Skeletal muscle tissue (tissue), 4 donors: ENCODE measurements around the gene METTL15. TPM values are rescaled to one million over a fixed set of nuclear protein-coding genes. Genes with fewer than 3 reads are reported as not detected.
"Not testable (repeated sequence)": the region's sequence is repeated elsewhere in the genome, so short reads cannot be mapped to it uniquely, and the experiment has no call there.

Experiments
- H3K27ac ChIP-seq: one replicate; pipeline ENCODE4 v1.7.0; 2013; ENCODE audit warnings: mild to moderate bottlenecking, low read depth, low read length, inconsistent platforms
- H3K27me3 ChIP-seq, 3 donors: one replicate each; pipeline ENCODE4 v1.7.0; 2013; ENCODE audit warnings: low read length in 3 of 3; ENCODE audit not compliant: control insufficient read depth in 3 of 3, insufficient read depth in 3 of 3
- H3K36me3 ChIP-seq, 3 donors: one replicate each; pipeline ENCODE4 v1.7.0; 2013; ENCODE audit warnings: low read length in 3 of 3; ENCODE audit not compliant: control insufficient read depth in 3 of 3, insufficient read depth in 3 of 3
- H3K4me1 ChIP-seq, 3 donors: one replicate each; pipeline ENCODE4 v1.7.0; 2013; ENCODE audit warnings: low read length in 3 of 3, mild to moderate bottlenecking in 3 of 3; ENCODE audit not compliant: control insufficient read depth in 3 of 3, insufficient read depth in 3 of 3
- H3K4me3 ChIP-seq, 3 donors: one replicate each; pipeline ENCODE4 v1.7.0; 2013; ENCODE audit warnings: low read length in 3 of 3
- H3K9ac ChIP-seq, 3 donors: one replicate each; pipeline ENCODE4 v1.7.0; 2013; ENCODE audit warnings: low read length in 3 of 3, mild to moderate bottlenecking in 3 of 3, moderate library complexity in 2 of 3, low read depth in 1 of 3
- H3K9me3 ChIP-seq, 3 donors: one replicate each; pipeline ENCODE4 v1.7.0; 2013; ENCODE audit warnings: low read length in 3 of 3; ENCODE audit not compliant: control insufficient read depth in 3 of 3
- total RNA-seq: library from RNA; depleted of rRNA; stranded (reverse); fragments of >200 nt; gene quantifications from one replicate; pipeline ENCODE4 v1.2.3, GENCODE V29; 2014
- donor health status: Osteomylitis.

The METTL15 gene
- total RNA-seq, 1 donor from 2014 or later, result 21.9 TPM

GRCh38 chr11:28298209-28298608 lies 190.0 kb downstream of the METTL15 start:
- Histone ChIP-seq H3K9ac (no peak overlapping the region), H3K36me3 (peaks cover 3 to 5% (median 5%) of the 10 kb centered on the region in 3 donors), H3K4me3 (no peak overlapping the region), H3K27ac (no peak overlapping the region), H3K4me1 (no peaks in the 10 kb centered on the region), H3K9me3 (no peaks in the 10 kb centered on the region), H3K27me3 (no peaks in the 10 kb centered on the region)

- Histone ChIP-seq H3K9ac (no peak overlapping the region), H3K9me3 (no peaks in the 10 kb centered on the region), H3K27ac (no peak overlapping the region), H3K4me1 (no peaks in the 10 kb centered on the region), H3K4me3 (no peak overlapping the region), H3K27me3 (no peaks in the 10 kb centered on the region), H3K36me3 (peaks cover 0 to 2% (median 0%) of the 10 kb centered on the region in 3 donors)
These were observed 195.4 kb downstream of the METTL15 start for GRCh38 chr11:28303477-28304191.

- Histone ChIP-seq H3K27me3 (no peaks in the 10 kb centered on the region), H3K9me3 (no peaks in the 10 kb centered on the region), H3K27ac (no peak overlapping the region), H3K4me1 (no peaks in the 10 kb centered on the region), H3K4me3 (no peak overlapping the region), H3K9ac (no peak overlapping the region), H3K36me3 (peaks cover 0 to 4% (median 0%) of the 10 kb centered on the region in 3 donors)
These were observed 207.3 kb downstream of the METTL15 start for GRCh38 chr11:28315440-28315839.

GRCh38 chr11:28318871-28319270 lies 210.7 kb downstream of the METTL15 start:
- Histone ChIP-seq H3K36me3 (no peaks in the 10 kb centered on the region), H3K9ac (no peak overlapping the region), H3K9me3 (no peaks in the 10 kb centered on the region), H3K27me3 (no peaks in the 10 kb centered on the region), H3K27ac (no peak overlapping the region), H3K4me1 (no peaks in the 10 kb centered on the region), H3K4me3 (no peak overlapping the region)

- H3K27me3 ChIP-seq, result no peaks in the 10 kb centered on the region
- H3K27ac ChIP-seq, result no peak overlapping the region
- no peak overlapping the region for H3K4me3 ChIP-seq
- no peak overlapping the region for H3K9ac ChIP-seq
- no peaks in the 10 kb centered on the region for H3K4me1 ChIP-seq
- H3K9me3 ChIP-seq, result no peaks in the 10 kb centered on the region
- no peaks in the 10 kb centered on the region for H3K36me3 ChIP-seq
These were observed 215.4 kb downstream of the METTL15 start for GRCh38 chr11:28323621-28324020.

GRCh38 chr11:28332393-28332792 lies 224.2 kb downstream of the METTL15 start:
- H3K9ac ChIP-seq, H3K27ac ChIP-seq, H3K36me3 ChIP-seq, H3K4me3 ChIP-seq, H3K4me1 ChIP-seq, H3K27me3 ChIP-seq, H3K9me3 ChIP-seq: not testable (repeated sequence)

GRCh38 chr11:28337701-28338100 lies 229.5 kb downstream of the METTL15 start:
- Histone ChIP-seq H3K9ac (no peak overlapping the region), H3K27me3 (no peaks in the 10 kb centered on the region), H3K4me1 (no peaks in the 10 kb centered on the region), H3K4me3 (no peak overlapping the region), H3K36me3 (no peaks in the 10 kb centered on the region), H3K27ac (no peak overlapping the region), H3K9me3 (peaks cover 0 to 12% (median 3%) of the 10 kb centered on the region in 3 donors)

- Histone ChIP-seq H3K27me3 (no peaks in the 10 kb centered on the region), H3K9ac (no peak overlapping the region), H3K27ac (no peak overlapping the region), H3K9me3 (peaks cover 0 to 12% (median 3%) of the 10 kb centered on the region in 3 donors), H3K4me1 (no peaks in the 10 kb centered on the region), H3K4me3 (no peak overlapping the region), H3K36me3 (no peaks in the 10 kb centered on the region)
These were observed 230.2 kb downstream of the METTL15 start for GRCh38 chr11:28338371-28338770.

GRCh38 chr11:28339488-28339887 lies 231.3 kb downstream of the METTL15 start:
- Histone ChIP-seq H3K9ac (no peak overlapping the region), H3K27ac (no peak overlapping the region), H3K9me3 (peaks cover 0 to 12% (median 3%) of the 10 kb centered on the region in 3 donors), H3K36me3 (no peaks in the 10 kb centered on the region), H3K4me1 (no peaks in the 10 kb centered on the region), H3K4me3 (no peak overlapping the region), H3K27me3 (no peaks in the 10 kb centered on the region)

- Histone ChIP-seq H3K36me3 (no peaks in the 10 kb centered on the region), H3K9me3 (peaks cover 0 to 12% (median 3%) of the 10 kb centered on the region in 3 donors), H3K4me3 (no peak overlapping the region), H3K9ac (no peak overlapping the region), H3K27me3 (no peaks in the 10 kb centered on the region), H3K27ac (no peak overlapping the region), H3K4me1 (no peaks in the 10 kb centered on the region)
These were observed 234.5 kb downstream of the METTL15 start for GRCh38 chr11:28342716-28343115.
